NB4 (cell line): ENCODE results near the gene CNPY1.

Source experiments
- MYC ChIP-seq: IDR thresholded peaks from 2 replicates; pipeline ENCODE4 v1.6.1; 2011; ENCODE audit warnings: low read depth, low read length
- POLR2A ChIP-seq: IDR thresholded peaks from 2 replicates; pipeline ENCODE4 v1.6.1; 2011; ENCODE audit warnings: mild to moderate bottlenecking; ENCODE audit not compliant: insufficient read length; ENCODE audit errors: extremely low read depth

DNA sequence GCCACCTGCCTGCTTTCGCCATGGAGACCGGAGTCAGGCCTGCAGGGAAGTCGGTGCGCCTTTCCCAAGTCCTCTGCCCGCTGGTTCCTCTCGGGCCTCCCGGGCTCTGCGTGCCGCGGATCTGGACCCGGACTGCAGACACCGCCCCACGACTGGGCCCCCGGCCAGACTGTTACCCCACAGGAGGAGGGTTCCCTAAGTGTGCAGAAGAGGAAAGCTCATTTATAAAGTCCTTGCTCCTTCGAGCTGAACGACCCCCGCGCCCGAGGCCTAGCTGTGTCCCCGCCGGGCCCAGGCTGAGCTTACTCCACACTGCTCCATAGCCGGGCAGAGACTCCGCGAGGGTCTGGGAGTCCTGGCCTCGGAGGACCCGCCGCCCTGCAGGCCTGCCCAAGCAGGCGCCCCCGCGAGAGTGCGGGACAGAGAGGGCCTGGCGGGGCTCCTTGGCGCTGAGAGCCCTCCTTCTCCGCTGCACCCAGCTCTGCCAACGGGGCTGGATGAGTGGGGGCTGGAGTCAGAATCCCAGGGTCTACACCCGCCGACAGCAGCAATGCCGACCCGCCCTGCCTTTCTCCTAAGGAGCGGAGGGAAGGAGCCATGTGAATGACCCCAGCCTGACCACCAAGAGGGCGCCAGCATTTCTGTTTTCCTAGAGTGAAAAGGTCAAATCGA, 80.1 kb downstream of the CNPY1 start:
- TF ChIP-seq MYC (no peak), POLR2A (no peak)
